ENCODE results near the gene RNF220. TPM values are rescaled to one million over a fixed set of nuclear protein-coding genes. Genes with fewer than 3 reads are reported as not detected.

The RNF220 gene
- total RNA-seq, 2 experiments from 2014 or later: 81.8 to 94.1 TPM

GRCh38 chr1:44602634-44603628 lies 197.9 kb downstream of the RNF220 start:
- CTCF ChIA-PET: no interaction called here
- H3K4me1 Mint-ChIP-seq: no peaks in the 10 kb centered on the region
- H3K27ac Mint-ChIP-seq: no peak overlapping the region
- H3K9me3 Mint-ChIP-seq (ENCODE audit: low read depth): no peaks in the 10 kb centered on the region
- no peaks in the 10 kb centered on the region for H3K36me3 Mint-ChIP-seq
- peaks cover 6% of the 10 kb centered on the region for H3K27me3 Mint-ChIP-seq
- ATAC-seq: no peak
- no peak overlapping the region for H3K4me3 Mint-ChIP-seq
- DNase-seq: no peak

GRCh38 chr1:44603718-44604117 lies 198.7 kb downstream of the RNF220 start:
- Mint-ChIP-seq H3K4me1 (no peaks in the 10 kb centered on the region), H3K9me3 (ENCODE audit: low read depth) (no peaks in the 10 kb centered on the region), H3K4me3 (no peak overlapping the region), H3K27ac (no peak overlapping the region), H3K36me3 (no peaks in the 10 kb centered on the region), H3K27me3 (peaks cover 6% of the 10 kb centered on the region)
- ATAC-seq (no peak), DNase-seq (no peak)
- CTCF ChIA-PET: interaction anchor here (0.7 kb wide), 1 partner anchor 228 kb away, joined by 3 read pairs; no protein-coding TSS in a partner anchor

DNA sequence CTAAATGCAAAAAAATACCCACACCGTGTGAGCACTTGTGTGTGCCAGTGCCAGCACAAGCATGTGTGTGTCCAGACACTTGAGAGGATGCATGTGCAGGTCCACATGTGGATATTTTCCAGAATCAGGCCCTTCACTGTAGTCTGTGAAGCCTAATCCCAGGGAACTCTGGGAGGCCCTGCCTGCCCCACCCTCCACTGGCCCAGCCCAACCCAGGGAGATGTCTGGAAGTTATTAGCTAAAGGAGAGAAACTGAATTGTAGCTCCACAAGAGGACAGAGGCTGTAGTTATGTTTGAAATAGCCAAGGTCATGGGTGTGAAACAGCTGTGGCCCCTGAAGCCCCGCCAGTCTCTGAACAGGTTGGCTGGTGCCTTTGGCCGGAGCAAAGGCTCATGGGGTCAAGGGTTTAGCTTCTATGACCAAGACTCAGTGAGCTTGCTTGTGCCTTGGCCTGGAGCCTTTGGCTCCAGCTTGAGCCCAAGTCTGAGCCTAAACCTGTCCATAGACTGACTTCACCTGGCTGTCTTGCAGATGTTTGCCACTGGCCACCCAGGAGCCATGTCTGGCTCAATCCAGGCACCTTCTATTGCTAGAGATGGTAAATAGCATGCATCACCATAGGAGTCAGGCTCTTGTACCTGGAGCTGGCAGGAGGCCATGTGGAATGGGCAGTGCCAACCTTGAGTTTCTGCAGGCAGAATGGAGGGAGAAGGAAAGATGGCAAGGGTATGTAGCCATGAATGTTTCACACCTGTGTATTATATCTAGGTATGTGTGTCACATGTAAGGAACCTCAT lies 199.3 kb downstream of the RNF220 start:
- DNase-seq (no peak), ATAC-seq (no peak)
- H3K4me3 Mint-ChIP-seq: no peak overlapping the region
- H3K27me3 Mint-ChIP-seq: peaks cover 6% of the 10 kb centered on the region
- no peaks in the 10 kb centered on the region for H3K36me3 Mint-ChIP-seq
- no peak overlapping the region for H3K27ac Mint-ChIP-seq
- CTCF ChIA-PET: interaction anchor here (0.7 kb wide), 1 partner anchor 229 kb away, joined by 3 read pairs; no protein-coding TSS in a partner anchor
- H3K9me3 Mint-ChIP-seq (ENCODE audit: low read depth): no peaks in the 10 kb centered on the region
- H3K4me1 Mint-ChIP-seq: no peaks in the 10 kb centered on the region

DNA sequence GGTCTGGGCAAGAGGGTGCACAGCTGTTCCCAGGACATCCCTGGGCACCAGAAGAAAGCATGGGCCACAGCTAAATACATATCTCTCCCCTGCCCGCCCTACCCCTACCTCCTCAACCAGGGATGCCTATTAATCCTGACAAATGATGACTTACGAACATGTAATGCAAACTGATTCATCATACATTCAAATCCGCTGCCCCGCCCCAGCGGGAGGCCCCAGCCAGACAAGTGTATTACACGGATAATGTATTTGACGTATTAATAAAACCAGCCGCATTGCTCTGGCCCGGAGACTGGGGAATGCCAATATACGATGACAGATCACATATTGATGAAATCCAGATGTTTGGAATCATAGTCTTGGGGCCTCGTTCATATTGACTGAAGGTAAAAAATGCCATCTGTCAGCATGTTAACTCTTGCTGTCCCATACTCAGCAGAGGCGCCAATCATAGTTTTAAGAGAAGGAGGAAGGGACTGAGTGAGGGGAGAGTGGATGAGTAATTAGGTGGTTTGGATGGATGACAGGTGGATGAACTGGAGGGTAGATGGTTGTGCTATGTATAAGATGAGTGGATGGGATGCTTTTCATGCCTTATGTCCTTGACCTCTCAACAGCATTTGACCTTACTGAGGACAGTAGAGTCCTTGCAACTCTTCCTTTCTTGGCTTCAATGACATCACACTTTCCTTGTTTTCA lies 201.0 kb downstream of the RNF220 start:
- Mint-ChIP-seq H3K27ac (no peak overlapping the region), H3K4me3 (no peak overlapping the region), H3K27me3 (peaks cover 6% of the 10 kb centered on the region), H3K36me3 (no peaks in the 10 kb centered on the region), H3K9me3 (ENCODE audit: low read depth) (no peaks in the 10 kb centered on the region), H3K4me1 (no peaks in the 10 kb centered on the region)
- no peak for DNase-seq
- ATAC-seq: no peak
- CTCF ChIA-PET: interaction anchor here (1.4 kb wide), 1 partner anchor 11 kb away, joined by 4 read pairs; no protein-coding TSS in a partner anchor

GRCh38 chr1:44606701-44607281 lies 201.7 kb downstream of the RNF220 start:
- no peaks in the 10 kb centered on the region for H3K9me3 Mint-ChIP-seq (ENCODE audit: low read depth)
- no peak overlapping the region for H3K27ac Mint-ChIP-seq
- H3K4me1 Mint-ChIP-seq: no peaks in the 10 kb centered on the region
- no peak overlapping the region for H3K4me3 Mint-ChIP-seq
- H3K36me3 Mint-ChIP-seq: no peaks in the 10 kb centered on the region
- DNase-seq: no peak
- ATAC-seq: no peak
- H3K27me3 Mint-ChIP-seq: peaks cover 6% of the 10 kb centered on the region
- CTCF ChIA-PET: interaction anchor here (1.4 kb wide), 1 partner anchor 12 kb away, joined by 4 read pairs; no protein-coding TSS in a partner anchor

GRCh38 chr1:44608141-44608540 lies 203.1 kb downstream of the RNF220 start:
- Mint-ChIP-seq H3K27me3 (peaks cover 9% of the 10 kb centered on the region), H3K4me1 (no peaks in the 10 kb centered on the region), H3K36me3 (no peaks in the 10 kb centered on the region), H3K4me3 (no peak overlapping the region), H3K27ac (no peak overlapping the region), H3K9me3 (ENCODE audit: low read depth) (no peaks in the 10 kb centered on the region)
- CTCF ChIA-PET: interaction anchor here (1.3 to 5.4 kb wide), 4 partner anchors 24 to 391 kb away, joined by 5 to 42 read pairs (median 8); no protein-coding TSS in a partner anchor
- DNase-seq (no peak), ATAC-seq (no peak)

GRCh38 chr1:44609412-44609767 lies 204.3 kb downstream of the RNF220 start:
- ATAC-seq (no peak), DNase-seq (peak; percentile 46)
- no peaks in the 10 kb centered on the region for H3K9me3 Mint-ChIP-seq (ENCODE audit: low read depth)
- H3K4me1 Mint-ChIP-seq: no peaks in the 10 kb centered on the region
- peaks cover 6% of the 10 kb centered on the region for H3K27me3 Mint-ChIP-seq
- H3K4me3 Mint-ChIP-seq: no peak overlapping the region
- no peaks in the 10 kb centered on the region for H3K36me3 Mint-ChIP-seq
- CTCF ChIA-PET: interaction anchor here (1.0 to 5.4 kb wide), 6 partner anchors 15 to 46 kb away, joined by 3 to 42 read pairs (median 4); no protein-coding TSS in a partner anchor
- no peak overlapping the region for H3K27ac Mint-ChIP-seq

- H3K4me3 Mint-ChIP-seq: no peak overlapping the region
- H3K27me3 Mint-ChIP-seq: peaks cover 6% of the 10 kb centered on the region
- H3K27ac Mint-ChIP-seq: no peak overlapping the region
- CTCF ChIA-PET: interaction anchor here (1.1 to 5.4 kb wide), 4 partner anchors 15 to 45 kb away, joined by 3 to 42 read pairs (median 8); no protein-coding TSS in a partner anchor
- no peaks in the 10 kb centered on the region for H3K9me3 Mint-ChIP-seq (ENCODE audit: low read depth)
- H3K36me3 Mint-ChIP-seq: no peaks in the 10 kb centered on the region
- ATAC-seq: no peak
- no peak for DNase-seq
- H3K4me1 Mint-ChIP-seq: no peaks in the 10 kb centered on the region
Observed at GRCh38 chr1:44609768-44610526, 204.9 kb downstream of the RNF220 start.

DNA sequence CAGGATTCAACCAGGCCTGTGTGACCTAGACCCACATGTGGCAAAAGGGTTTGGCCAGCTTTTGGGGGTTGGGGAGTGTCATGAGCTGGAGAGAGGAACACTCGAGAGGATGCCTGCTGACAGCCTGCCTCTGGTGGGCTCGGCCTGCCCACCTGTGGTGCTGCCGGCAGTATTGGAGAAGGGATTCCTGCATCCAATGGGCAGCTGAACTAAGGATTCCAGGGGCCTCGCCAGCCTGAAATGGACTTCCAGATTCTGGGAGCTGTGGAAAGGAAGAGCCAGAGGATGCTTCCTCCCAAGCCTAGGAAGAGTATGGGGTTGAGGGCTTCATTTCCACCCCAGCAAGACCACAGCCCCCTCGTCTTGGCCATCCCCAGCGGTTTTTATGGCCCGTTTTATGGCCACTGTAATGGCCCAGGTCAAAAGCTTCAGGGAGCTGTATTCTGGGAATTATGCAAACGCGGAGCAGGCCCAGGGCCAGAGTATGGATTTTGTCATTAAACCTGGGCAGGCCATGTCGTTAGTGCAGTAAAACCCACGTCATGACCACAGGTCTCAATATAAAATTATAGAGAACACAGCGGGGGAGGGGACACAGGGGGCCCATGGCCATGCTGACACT lies 205.6 kb downstream of the RNF220 start:
- H3K27ac Mint-ChIP-seq: no peak overlapping the region
- H3K4me3 Mint-ChIP-seq: no peak overlapping the region
- CTCF ChIA-PET: interaction anchor here (1.1 to 5.4 kb wide), 2 partner anchors 16 to 42 kb away, joined by 4 to 42 read pairs; no protein-coding TSS in a partner anchor
- no peaks in the 10 kb centered on the region for H3K36me3 Mint-ChIP-seq
- no peak for DNase-seq
- no peaks in the 10 kb centered on the region for H3K4me1 Mint-ChIP-seq
- peaks cover 6% of the 10 kb centered on the region for H3K27me3 Mint-ChIP-seq
- H3K9me3 Mint-ChIP-seq (ENCODE audit: low read depth): no peaks in the 10 kb centered on the region
- ATAC-seq: no peak

DNA sequence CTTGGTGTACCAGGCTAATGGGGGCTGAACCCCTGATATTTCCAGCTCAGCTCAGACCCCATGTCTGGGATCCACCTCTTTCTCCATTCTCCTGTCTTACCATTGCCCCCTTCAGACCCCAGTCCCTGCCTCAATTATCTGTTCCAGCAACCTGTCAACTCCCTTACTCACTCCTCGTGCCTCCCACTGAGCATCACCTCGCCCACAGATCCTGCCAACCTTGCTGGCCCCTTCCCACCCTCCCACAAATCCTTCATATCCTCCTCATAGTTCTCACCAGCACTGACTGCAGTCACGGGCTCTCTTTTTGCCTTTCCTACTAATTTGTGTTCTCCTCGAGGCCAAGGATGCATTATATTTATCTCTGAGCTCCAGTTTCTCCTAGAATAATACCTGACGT lies 206.4 kb downstream of the RNF220 start:
- Mint-ChIP-seq H3K9me3 (ENCODE audit: low read depth) (no peaks in the 10 kb centered on the region), H3K36me3 (no peaks in the 10 kb centered on the region), H3K27me3 (peaks cover 6% of the 10 kb centered on the region), H3K4me1 (no peaks in the 10 kb centered on the region), H3K4me3 (no peak overlapping the region), H3K27ac (no peak overlapping the region)
- ATAC-seq (no peak), DNase-seq (no peak)
- CTCF ChIA-PET: interaction anchor here (1.3 to 5.4 kb wide), 2 partner anchors 22 to 41 kb away, joined by 4 to 42 read pairs; no protein-coding TSS in a partner anchor

- CTCF ChIA-PET: interaction anchor here (1.3 to 5.4 kb wide), 2 partner anchors 21 to 40 kb away, joined by 4 to 42 read pairs; no protein-coding TSS in a partner anchor
- no peaks in the 10 kb centered on the region for H3K9me3 Mint-ChIP-seq (ENCODE audit: low read depth)
- no peak overlapping the region for H3K4me3 Mint-ChIP-seq
- H3K36me3 Mint-ChIP-seq: no peaks in the 10 kb centered on the region
- H3K4me1 Mint-ChIP-seq: no peaks in the 10 kb centered on the region
- DNase-seq: no peak
- no peak for ATAC-seq
- H3K27me3 Mint-ChIP-seq: peaks cover 5% of the 10 kb centered on the region
- H3K27ac Mint-ChIP-seq: no peak overlapping the region
Observed at GRCh38 chr1:44611866-44612265, 206.8 kb downstream of the RNF220 start.

Data from activated CD8-positive, alpha-beta memory T cell treated with anti-CD3 and anti-CD28 coated beads, Interleukin-2, amount 10 ng/mL, durations not matched to agents 7 days and 5 days (primary cell).